ENCODE data around the gene PPIE.
"Not testable (repeated sequence)": the region's sequence is repeated elsewhere in the genome, so short reads cannot be mapped to it uniquely, and the experiment has no call there.

Gene PPIE

GRCh38 chr1:39787468-39787867, 48.8 kb downstream of the PPIE start:
- H3K4me3 ChIP-seq (replicated peaks; ENCODE audit: low read depth, low read length): no peak overlapping the region
- no peak for TF ChIP-seq CTCF (IDR thresholded peaks at IDR 0.05; ENCODE audit: low read length, missing control alignments)
- no peak for DNase-seq (ENCODE audit: low read depth)

DNA sequence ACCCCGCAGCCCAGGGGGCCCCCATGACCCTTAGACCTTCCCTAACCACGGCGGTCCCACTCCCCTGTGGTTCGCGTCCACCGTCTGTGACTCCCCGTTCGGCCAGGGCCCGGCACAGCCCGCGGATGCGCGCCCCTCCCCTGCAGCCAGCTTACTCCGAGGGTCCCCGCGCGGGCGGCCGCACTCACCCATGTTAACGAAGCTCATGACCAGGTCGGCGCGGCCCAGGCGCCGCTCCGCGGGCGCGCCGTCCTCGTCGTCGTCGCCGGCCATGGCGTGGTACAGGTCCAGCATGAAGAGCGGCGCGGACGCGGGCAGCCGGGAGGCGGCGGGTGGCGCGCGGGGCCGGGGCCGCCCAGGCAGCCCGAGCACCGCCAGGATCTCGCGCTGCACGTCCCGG, 49.3 kb downstream of the PPIE start:
- not testable (repeated sequence) for H3K4me3 ChIP-seq (replicated peaks; ENCODE audit: low read depth, low read length); DNase-seq (ENCODE audit: low read depth)

- DNase-seq (ENCODE audit: low read depth): no peak
- no peak for TF ChIP-seq CTCF (IDR thresholded peaks at IDR 0.05; ENCODE audit: low read length, missing control alignments)
- H3K4me3 ChIP-seq (replicated peaks; ENCODE audit: low read depth, low read length): no peak overlapping the region
These were observed 49.7 kb downstream of the PPIE start for GRCh38 chr1:39788426-39788757.

DNA sequence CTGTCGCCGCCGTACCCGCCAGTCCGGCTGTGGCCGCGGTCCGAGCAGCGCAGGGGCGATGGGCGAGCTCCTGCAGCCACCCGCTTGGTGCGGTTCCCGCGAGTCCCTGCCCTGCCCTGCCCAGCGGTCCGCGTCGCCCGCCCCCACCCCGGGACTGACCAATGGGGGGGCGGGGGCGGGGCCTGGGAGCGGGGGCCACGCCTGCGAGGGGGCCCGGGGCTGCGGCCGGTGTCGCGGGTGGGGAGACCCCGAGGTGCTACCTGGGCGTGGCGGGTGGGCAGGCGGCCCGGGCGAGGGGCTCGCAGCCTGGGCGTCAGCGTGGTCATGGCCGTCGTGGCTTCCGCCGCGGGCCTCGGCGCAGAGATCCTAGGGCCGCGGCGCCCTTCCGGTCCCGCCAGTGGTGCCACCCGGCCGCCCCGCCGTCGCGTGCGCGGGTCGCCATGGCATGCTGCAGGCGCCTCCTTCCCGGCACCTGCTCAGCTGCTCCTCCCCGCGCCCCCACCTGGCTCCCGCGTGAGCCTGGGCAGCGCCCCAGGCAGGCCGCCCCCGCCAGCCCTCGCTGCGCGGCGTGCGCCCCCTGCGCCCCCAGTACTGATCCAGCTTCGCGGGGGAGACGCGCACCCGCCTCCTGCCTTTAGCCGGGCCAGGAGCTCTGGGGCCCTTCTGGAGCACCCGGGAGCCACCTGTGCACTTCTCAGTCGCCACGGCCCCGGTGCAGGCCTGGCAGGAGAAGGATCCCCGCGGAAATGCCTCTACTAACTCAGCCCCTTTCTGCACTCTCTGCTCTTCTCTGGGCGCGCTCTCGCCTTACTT, 50.3 kb downstream of the PPIE start, which contains the start of gene BMP8B:
BMP8B (minus strand) TSS at position 108 of the 813 bp plus-strand sequence. CDS start 380 bp downstream, outside the sequence.
- no peak for DNase-seq (ENCODE audit: low read depth)
- H3K4me3 ChIP-seq (replicated peaks; ENCODE audit: low read depth, low read length): no peak within 1 kb of the TSS

GRCh38 chr1:39789571-39790110, 51.0 kb downstream of the PPIE start:
- H3K4me3 ChIP-seq (replicated peaks; ENCODE audit: low read depth, low read length): no peak overlapping the region
- no peak for TF ChIP-seq CTCF (IDR thresholded peaks at IDR 0.05; ENCODE audit: low read length, missing control alignments)
- no peak for DNase-seq (ENCODE audit: low read depth)

More for the DNA sequence above, 50.3 kb downstream of the PPIE start, which contains the start of gene BMP8B:
- TF ChIP-seq CTCF (IDR thresholded peaks at IDR 0.05; ENCODE audit: low read length, missing control alignments): no peak

DNA sequence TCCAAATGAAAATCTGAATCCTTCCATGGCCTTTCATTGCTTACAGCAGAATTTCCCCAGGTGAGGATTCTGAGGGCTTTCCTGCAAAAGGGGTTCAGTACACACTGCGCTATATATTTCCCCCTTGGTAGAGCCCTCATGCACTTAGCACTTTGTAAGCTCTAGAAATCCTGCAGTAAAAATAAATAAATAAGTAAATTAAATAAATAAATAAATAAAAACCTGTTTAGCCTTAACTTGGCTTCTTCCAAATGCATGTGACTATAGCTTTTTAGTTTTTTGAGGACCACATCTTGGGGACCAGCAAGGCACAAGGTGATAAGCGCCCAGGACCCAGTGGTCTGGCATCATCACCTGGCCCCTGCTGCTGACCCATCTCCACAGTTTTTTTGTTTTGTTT, 53.2 kb downstream of the PPIE start:
- DNase-seq (ENCODE audit: low read depth): no peak
- H3K4me3 ChIP-seq (replicated peaks; ENCODE audit: low read depth, low read length): no peak overlapping the region
- no peak for TF ChIP-seq CTCF (IDR thresholded peaks at IDR 0.05; ENCODE audit: low read length, missing control alignments)

DNA sequence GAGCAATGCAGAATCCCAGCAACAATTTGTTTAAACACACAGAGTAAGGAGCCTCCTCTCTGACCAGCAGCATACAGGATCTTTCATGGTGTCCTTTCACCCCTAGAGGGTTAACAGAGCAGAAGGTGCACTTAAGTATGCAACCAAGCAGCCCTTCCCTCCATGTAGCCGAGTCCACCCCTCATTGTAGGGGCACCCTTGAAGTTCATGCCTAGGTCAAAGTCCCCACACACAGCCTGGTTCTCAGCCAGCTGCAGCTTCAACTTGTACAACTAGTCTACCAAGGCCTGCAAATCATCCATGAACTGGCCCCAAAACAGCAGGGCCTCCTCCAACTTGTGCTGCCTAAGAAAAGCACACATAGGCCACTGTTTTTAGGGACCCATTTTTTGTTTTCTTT, 57.0 kb downstream of the PPIE start:
- DNase-seq (ENCODE audit: low read depth): no peak
- no peak overlapping the region for H3K4me3 ChIP-seq (replicated peaks; ENCODE audit: low read depth, low read length)
- TF ChIP-seq CTCF (IDR thresholded peaks at IDR 0.05; ENCODE audit: low read length, missing control alignments): no peak

Measured in fibroblast of pulmonary artery (primary cell).